HepG2 (cell line): ENCODE data around the gene POLH. TPM values are rescaled to one million over a fixed set of nuclear protein-coding genes. Genes with fewer than 3 reads are reported as not detected.

Experiments used
- ATAC-seq: fragments of 200-7000 bp; cut with Tn5 transposase; 3 replicates; pipeline ENCODE4 v1.9.1; 2020; ENCODE audit warnings: mild to moderate bottlenecking, moderate library complexity
- BruUV-seq: library from RNA; stranded (reverse); fragments of 400-500 nt; replicated peaks from 2 replicates; lab custom pipeline; 2021; lab: Mats Ljungman, UMichigan
- CTCF ChIA-PET: fragments of 300-600 bp; formaldehyde crosslinking; extraction: SDS; loops from one replicate; lab custom pipeline; 2021; ENCODE audit warnings: low total read pairs, inconsistent platforms, low intra/inter-chr PET ratio; lab: Yijun Ruan, JAX
- POLR2A ChIA-PET: fragments of 350-600 bp; sonication (Branson Sonifier 250); formaldehyde crosslinking; loops from one replicate; lab custom pipeline; 2020; ENCODE audit warnings: antibody characterized with exemption, inconsistent platforms; lab: Yijun Ruan, JAX
- DNase-seq: peaks from one replicate; pipeline ENCODE4 v3.0.0-alpha.2; 2015; ENCODE audit warnings: low spot score
- FAIRE-seq: peaks from 3 replicates; lab custom pipeline; 2011; peaks lifted over from hg19 to GRCh38; lab: Jason Lieb, UNC
- H2AFZ ChIP-seq: one replicate; pipeline ENCODE4 v1.6.1; 2011; ENCODE audit warnings: low read length, inconsistent platforms
- H3K27ac ChIP-seq: fragments of 300-600 bp; 3 replicates; pipeline ENCODE4 v1.8.0; 2011; ENCODE audit warnings: mixed run types, mild to moderate bottlenecking, mixed read lengths, low read length, inconsistent platforms; ENCODE audit not compliant: insufficient read depth; ENCODE audit errors: extremely low read length
- H3K27me3 ChIP-seq, 2 experiments: fragments of 200-600 bp in 1 of 2; 2 replicates in 1 of 2; 3 replicates in 1 of 2; pipeline versions ENCODE4 v1.6.0 to v1.8.0; 2011; ENCODE audit warnings: low read length in 2 of 2, mild to moderate bottlenecking in 2 of 2, moderate library complexity in 2 of 2, inconsistent platforms in 1 of 2; ENCODE audit not compliant: insufficient read depth in 2 of 2, control insufficient read depth in 1 of 2
- H3K36me3 ChIP-seq, 2 experiments: fragments of 200-600 bp in 1 of 2; replicated peaks in 1 of 2; 2 replicates in 1 of 2; 3 replicates in 1 of 2; pipeline versions ENCODE4 v1.5.1 to v1.8.0; 2011; ENCODE audit warnings: low read length in 2 of 2, inconsistent platforms in 1 of 2; ENCODE audit not compliant: insufficient read depth in 2 of 2, control insufficient read depth in 1 of 2
- H3K4me1 ChIP-seq: 2 replicates; pipeline ENCODE4 v1.5.1; 2012; ENCODE audit warnings: low read length, inconsistent platforms; ENCODE audit not compliant: insufficient read depth
- H3K4me2 ChIP-seq: 2 replicates; pipeline ENCODE4 v1.6.0; 2011; ENCODE audit warnings: low read depth, low read length, inconsistent platforms
- H3K4me3 ChIP-seq, 3 experiments: fragments of 200-600 bp in 1 of 3; sonication (generic), shearing (Covaris generic) in 1 of 3; replicated peaks in 1 of 3; 2 replicates each; pipeline ENCODE4 v1.5.1; 2011 to 2016; ENCODE audit warnings: low read length in 3 of 3, inconsistent platforms in 2 of 3, low read depth in 2 of 3, mild to moderate bottlenecking in 2 of 3, control low read depth in 1 of 3, mixed read lengths in 1 of 3; ENCODE audit not compliant: insufficient read depth in 1 of 3
- H3K79me2 ChIP-seq: one replicate; pipeline ENCODE4 v1.6.1; 2011; ENCODE audit warnings: low read length, inconsistent platforms; ENCODE audit not compliant: insufficient read depth
- H3K9ac ChIP-seq: 2 replicates; pipeline ENCODE4 v1.6.0; 2011; ENCODE audit warnings: mild to moderate bottlenecking, low read depth, low read length, inconsistent platforms; ENCODE audit not compliant: insufficient read depth
- H3K9me3 ChIP-seq: 2 replicates; pipeline ENCODE4 v1.5.1; 2012; ENCODE audit warnings: mild to moderate bottlenecking, low read length
- H4K20me1 ChIP-seq: 2 replicates; pipeline ENCODE4 v1.6.0; 2011; ENCODE audit warnings: inconsistent platforms, mild to moderate bottlenecking, low read length, moderate library complexity; ENCODE audit not compliant: insufficient read depth
- ATF7-NPFF ChIP-seq: sonication (generic); formaldehyde crosslinking; IDR thresholded peaks from 2 replicates; pipeline ENCODE4 v1.8.1; 2023; ENCODE audit warnings: mild to moderate bottlenecking, low read depth, missing genetic modification reagents, moderate library complexity
- GATAD1 ChIP-seq: IDR thresholded peaks from 2 replicates; pipeline ENCODE4 v1.6.1; 2016; ENCODE audit warnings: missing genetic modification reagents, missing compliant biosample characterization
- RELA ChIP-seq: sonication (generic); formaldehyde crosslinking; IDR thresholded peaks from 2 replicates; pipeline ENCODE4 v1.4.0; 2020; ENCODE audit warnings: missing genetic modification reagents
- WGBS: methylation state at CpG from one replicate; pipeline ENCODE4 v1.1.6; 2017; ENCODE audit warnings: low lambda C conversion rate; 5-methylcytosine and 5-hydroxymethylcytosine counted together
- in situ Hi-C: cut with HindIII; loops from 2 replicates; pipeline ENCODE4 v1.10.0; 2017; ENCODE audit warnings: low pct_unique_long_range_greater_than_20kb; ENCODE audit not compliant: extremely low pct_ligation_motif_present
- intact Hi-C: fragments of 100-400 bp; cut with micrococcal nuclease; formaldehyde crosslinking; loops from one replicate; pipeline ENCODE4 v1.10.0; 2022; ENCODE audit not compliant: unreplicated experiment
- polyA plus RNA-seq, 8 experiments: library from polyadenylated mRNA; depleted of rRNA in 3 of 8; stranded (reverse) in 7 of 8; unstranded in 1 of 8; fragments of >200 nt; fragmentation: Illumina TruSeq in 4 of 8; extraction: Trizol in 4 of 8; gene quantifications; 2 replicates each; pipeline versions ENCODE4 v1.2.1 to v1.2.3, GENCODE V29; 2011 to 2016; ENCODE audit warnings: low read depth in 4 of 8, missing spikeins in 1 of 8, mixed read lengths in 1 of 8; ENCODE audit not compliant: insufficient read depth in 1 of 8
- total RNA-seq, 5 experiments: library from RNA; depleted of rRNA; stranded (reverse); fragments of >200 nt; fragmentation: Illumina TruSeq; extraction: Trizol; gene quantifications; 2 replicates each; pipeline ENCODE4 v1.2.3, GENCODE V29; 2016; ENCODE audit warnings: low read depth in 1 of 5
- TF ChIP-seq, protein P1 (sequence below): sonication (generic); formaldehyde crosslinking; IDR thresholded peaks from 2 replicates; pipeline ENCODE4 v1.9.0; 2021; ENCODE audit warnings: missing genetic modification reagents, borderline replicate concordance
- TF ChIP-seq, protein P2 (sequence below): sonication (generic); formaldehyde crosslinking; IDR thresholded peaks from 2 replicates; pipeline ENCODE4 v1.5.0; 2020; ENCODE audit warnings: mild to moderate bottlenecking, missing genetic modification reagents

The POLH gene
- total and polyA plus RNA-seq, 2 of the 13 experiments (the other 11 are each of a cell fraction or from before 2014, with no cell fraction given): 11.6 to 25.0 TPM

DNA sequence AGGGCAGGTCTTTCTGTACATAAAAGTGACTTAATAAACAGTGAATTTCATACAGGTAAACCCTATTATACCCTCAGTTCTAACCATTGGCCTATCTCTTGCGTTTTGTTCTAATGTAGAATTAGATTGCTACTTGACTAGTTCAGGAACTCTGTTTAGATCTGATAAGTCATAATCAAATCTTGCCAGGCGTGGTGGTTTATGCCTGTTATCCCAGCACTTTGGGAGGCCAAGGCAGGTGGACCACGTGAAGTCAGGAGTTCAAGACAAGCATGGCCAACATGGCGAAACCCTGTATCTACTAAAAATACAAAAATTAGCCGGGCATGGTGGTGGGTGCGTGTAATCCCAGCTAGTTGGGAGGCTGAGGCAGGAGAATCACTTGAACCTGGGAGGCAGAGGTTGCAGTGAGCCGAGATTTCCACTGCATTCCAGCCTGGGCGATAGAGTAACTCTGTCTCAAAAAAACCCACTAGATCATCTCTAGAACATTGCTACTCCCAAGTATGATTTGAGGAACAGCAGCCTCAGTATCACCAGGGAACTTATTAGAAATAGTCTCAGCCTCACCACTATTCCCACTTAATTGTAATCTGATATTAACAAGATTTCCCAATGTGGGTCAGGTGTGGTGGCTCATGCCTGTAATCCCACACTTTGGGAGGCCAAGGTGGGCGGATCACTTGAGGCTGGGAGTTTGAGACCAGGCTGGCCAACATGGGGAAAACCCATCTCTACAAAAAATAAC lies 40.9 kb downstream of the POLH start:
- H3K4me3 ChIP-seq: no peak overlapping the region
- ChIA-PET CTCF (no interaction called here), POLR2A (interaction anchor here (0.7 to 4.5 kb wide), 5 partner anchors 10 to 41 kb away, joined by 3 to 50 read pairs (median 29); partner anchors contain the start of genes GTPBP2 and XPO5)
- BruUV-seq: no TSS peak
- no peaks in the 10 kb centered on the region for H3K9me3 ChIP-seq
- intact Hi-C loops (no loop called here), in situ Hi-C loops (no loop called here)
- ATAC-seq (no peak), FAIRE-seq (peak; percentile 63)
- no peaks in the 10 kb centered on the region for H3K79me2 ChIP-seq
- no peaks in the 10 kb centered on the region for H4K20me1 ChIP-seq
- H3K27me3 ChIP-seq: no peaks in the 10 kb centered on the region
- no peak overlapping the region for H3K9ac ChIP-seq
- WGBS: over 99% methylated on average over 9 of the region's 9 CpGs
- H3K27ac ChIP-seq: no peak overlapping the region
- H3K36me3 ChIP-seq: peaks cover 11 to 41% of the 10 kb centered on the region in 2 experiments
- H3K4me2 ChIP-seq: no peak overlapping the region
- TF ChIP-seq RELA (CRISPR knock-in tag): no peak
- TF ChIP-seq, protein P1, sequence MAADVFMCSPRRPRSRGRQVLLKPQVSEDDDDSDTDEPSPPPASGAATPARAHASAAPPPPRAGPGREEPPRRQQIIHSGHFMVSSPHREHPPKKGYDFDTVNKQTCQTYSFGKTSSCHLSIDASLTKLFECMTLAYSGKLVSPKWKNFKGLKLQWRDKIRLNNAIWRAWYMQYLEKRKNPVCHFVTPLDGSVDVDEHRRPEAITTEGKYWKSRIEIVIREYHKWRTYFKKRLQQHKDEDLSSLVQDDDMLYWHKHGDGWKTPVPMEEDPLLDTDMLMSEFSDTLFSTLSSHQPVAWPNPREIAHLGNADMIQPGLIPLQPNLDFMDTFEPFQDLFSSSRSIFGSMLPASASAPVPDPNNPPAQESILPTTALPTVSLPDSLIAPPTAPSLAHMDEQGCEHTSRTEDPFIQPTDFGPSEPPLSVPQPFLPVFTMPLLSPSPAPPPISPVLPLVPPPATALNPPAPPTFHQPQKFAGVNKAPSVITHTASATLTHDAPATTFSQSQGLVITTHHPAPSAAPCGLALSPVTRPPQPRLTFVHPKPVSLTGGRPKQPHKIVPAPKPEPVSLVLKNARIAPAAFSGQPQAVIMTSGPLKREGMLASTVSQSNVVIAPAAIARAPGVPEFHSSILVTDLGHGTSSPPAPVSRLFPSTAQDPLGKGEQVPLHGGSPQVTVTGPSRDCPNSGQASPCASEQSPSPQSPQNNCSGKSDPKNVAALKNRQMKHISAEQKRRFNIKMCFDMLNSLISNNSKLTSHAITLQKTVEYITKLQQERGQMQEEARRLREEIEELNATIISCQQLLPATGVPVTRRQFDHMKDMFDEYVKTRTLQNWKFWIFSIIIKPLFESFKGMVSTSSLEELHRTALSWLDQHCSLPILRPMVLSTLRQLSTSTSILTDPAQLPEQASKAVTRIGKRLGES (CRISPR knock-in tag): no peak
- 0 out of 2 replicates have a peak, but pooled peaks have one; percentile 37 for TF ChIP-seq ATF7-NPFF (CRISPR knock-in tag)
- 0 out of 2 replicates have a peak, but pooled peaks have one; percentile 2 for TF ChIP-seq GATAD1 (CRISPR knock-in tag)
- TF ChIP-seq, protein P2, sequence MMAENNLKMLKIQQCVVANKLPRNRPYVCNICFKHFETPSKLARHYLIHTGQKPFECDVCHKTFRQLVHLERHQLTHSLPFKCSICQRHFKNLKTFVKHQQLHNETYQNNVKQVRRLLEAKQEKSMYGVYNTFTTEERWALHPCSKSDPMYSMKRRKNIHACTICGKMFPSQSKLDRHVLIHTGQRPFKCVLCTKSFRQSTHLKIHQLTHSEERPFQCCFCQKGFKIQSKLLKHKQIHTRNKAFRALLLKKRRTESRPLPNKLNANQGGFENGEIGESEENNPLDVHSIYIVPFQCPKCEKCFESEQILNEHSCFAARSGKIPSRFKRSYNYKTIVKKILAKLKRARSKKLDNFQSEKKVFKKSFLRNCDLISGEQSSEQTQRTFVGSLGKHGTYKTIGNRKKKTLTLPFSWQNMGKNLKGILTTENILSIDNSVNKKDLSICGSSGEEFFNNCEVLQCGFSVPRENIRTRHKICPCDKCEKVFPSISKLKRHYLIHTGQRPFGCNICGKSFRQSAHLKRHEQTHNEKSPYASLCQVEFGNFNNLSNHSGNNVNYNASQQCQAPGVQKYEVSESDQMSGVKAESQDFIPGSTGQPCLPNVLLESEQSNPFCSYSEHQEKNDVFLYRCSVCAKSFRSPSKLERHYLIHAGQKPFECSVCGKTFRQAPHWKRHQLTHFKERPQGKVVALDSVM (CRISPR knock-in tag): 0 out of 2 replicates have a peak, but pooled peaks have one; percentile 13
- TF ChIP-seq, all 625 proteins: peak for 3
- H3K4me1 ChIP-seq: 0 out of 2 replicates have a peak, but pooled peaks cover 5% of the 10 kb centered on the region
- no peak overlapping the region for H2AFZ ChIP-seq
- no peak for DNase-seq
